ENCODE results near the gene TVP23C.

Gene TVP23C

GRCh38 chr17:15493693-15494035 lies 69.6 kb downstream of the TVP23C start:
- in situ Hi-C loops (cut with HindIII; ENCODE audit: low pct_unique_long_range_greater_than_20kb, low sequenced_read_pairs), result no loop called here
- DNase-seq (ENCODE audit: low read depth in 1 of 2, low spot score in 1 of 2), result no peak
- no peak for TF ChIP-seq JUND (IDR thresholded peaks at IDR 0.05; ENCODE audit: low read depth)

DNA sequence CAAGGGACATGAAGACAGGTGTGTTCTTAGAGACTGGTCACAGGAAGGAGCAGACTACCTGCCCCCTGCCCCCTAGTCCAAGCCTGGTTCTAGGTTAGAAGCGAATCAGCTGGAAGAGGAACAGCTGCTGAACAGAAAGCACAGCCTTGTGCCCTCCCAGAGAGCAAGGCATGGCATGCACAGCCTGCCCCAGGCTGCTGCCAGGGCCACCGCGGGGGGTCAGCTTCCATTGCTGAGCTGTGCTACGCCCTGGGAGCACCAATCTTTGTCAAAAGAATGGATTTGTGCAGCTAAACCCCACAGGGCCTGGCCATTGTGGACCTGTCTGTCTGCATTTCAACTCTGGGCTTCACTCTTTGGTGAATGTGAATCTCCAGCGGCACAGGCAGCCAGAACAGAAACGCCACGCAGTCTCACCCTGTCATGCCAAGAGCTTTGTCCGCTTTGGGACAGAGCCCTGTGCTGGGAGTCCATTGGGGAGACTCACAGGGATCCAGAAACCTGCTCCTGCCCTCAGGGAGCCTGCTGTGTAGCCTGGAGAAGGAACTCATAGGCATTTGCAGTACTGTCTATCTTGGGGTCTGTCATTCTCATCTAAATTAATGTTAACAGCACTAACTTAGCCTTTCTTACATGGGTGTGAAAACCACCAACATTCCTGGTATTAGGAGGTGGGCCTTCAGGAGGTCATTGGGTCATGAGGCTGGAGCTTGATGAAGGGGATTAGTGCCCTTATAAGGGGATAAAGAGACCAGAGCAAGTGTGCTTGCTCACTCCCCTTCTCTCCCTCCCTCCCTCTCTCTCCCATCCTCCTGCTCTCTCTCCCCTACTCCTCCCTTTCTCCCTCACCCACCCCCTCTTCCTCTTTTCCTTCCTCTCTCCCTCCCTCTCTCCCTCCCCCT lies 70.2 kb downstream of the TVP23C start:
- in situ Hi-C loops (cut with HindIII; ENCODE audit: low pct_unique_long_range_greater_than_20kb, low sequenced_read_pairs), result no loop called here
- no peak for TF ChIP-seq JUND (IDR thresholded peaks at IDR 0.05; ENCODE audit: low read depth)
- no peak for DNase-seq (ENCODE audit: low read depth in 1 of 2, low spot score in 1 of 2)

GRCh38 chr17:15492186-15492585 lies 71.1 kb downstream of the TVP23C start:
- no peak for TF ChIP-seq JUND (IDR thresholded peaks at IDR 0.05; ENCODE audit: low read depth)
- in situ Hi-C loops (cut with HindIII; ENCODE audit: low pct_unique_long_range_greater_than_20kb, low sequenced_read_pairs), result no loop called here
- no peak for DNase-seq (ENCODE audit: low read depth in 1 of 2, low spot score in 1 of 2)

DNA sequence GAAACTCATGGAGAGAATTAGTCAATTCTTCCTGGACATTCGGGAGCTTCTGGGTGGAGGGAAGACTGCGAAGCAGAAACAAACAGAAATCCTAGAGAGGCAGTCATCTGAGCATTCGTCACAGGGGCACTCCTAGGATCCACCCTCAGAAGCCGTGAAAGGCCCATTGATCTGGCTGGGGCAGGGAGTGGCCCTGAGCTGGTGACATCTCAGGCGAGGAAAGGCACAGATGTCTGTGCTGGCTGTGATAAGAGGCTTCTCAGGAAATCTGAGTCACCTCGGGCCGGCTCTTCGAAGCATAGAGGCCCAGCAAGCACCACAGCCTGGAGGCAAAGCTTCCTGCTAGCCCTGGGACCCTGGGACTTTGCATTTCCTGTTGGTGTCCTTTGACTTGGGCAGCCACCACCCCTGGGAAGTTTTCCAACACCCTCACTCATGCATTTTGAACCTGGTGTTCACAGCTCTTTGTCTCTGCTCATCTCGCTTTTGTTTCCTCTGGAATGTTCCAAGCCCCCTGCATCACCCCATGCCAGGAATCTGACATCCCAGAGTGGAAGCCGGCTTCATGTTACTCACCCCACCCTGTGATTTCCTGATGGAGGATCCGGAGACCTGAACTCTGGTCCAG lies 72.5 kb downstream of the TVP23C start:
- no peak for DNase-seq (ENCODE audit: low read depth in 1 of 2, low spot score in 1 of 2)
- TF ChIP-seq JUND (IDR thresholded peaks at IDR 0.05; ENCODE audit: low read depth), result no peak
- in situ Hi-C loops (cut with HindIII; ENCODE audit: low pct_unique_long_range_greater_than_20kb, low sequenced_read_pairs), result no loop called here

DNA sequence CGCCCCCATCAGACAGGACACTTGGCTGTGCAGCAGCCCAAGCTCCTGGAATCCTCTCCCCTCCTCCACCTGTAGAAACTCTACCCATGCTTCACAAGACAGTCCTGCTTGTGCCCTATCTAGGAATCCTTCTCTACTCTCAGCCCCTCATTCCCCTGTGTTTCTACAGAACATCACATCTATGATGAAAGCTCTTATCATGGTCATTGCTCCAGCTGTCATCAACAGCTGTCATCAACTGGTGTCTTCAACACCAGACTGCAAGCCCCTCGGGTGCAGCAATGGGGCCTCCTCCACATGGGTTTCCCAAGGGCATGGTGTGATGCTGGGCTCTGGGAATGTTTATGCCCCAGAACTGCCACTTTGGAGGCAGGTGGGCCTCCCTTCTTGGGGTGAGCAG lies 74.7 kb downstream of the TVP23C start:
- DNase-seq (ENCODE audit: low read depth in 1 of 2, low spot score in 1 of 2), result no peak
- TF ChIP-seq JUND (IDR thresholded peaks at IDR 0.05; ENCODE audit: low read depth), result no peak
- in situ Hi-C loops (cut with HindIII; ENCODE audit: low pct_unique_long_range_greater_than_20kb, low sequenced_read_pairs), result no loop called here

DNA sequence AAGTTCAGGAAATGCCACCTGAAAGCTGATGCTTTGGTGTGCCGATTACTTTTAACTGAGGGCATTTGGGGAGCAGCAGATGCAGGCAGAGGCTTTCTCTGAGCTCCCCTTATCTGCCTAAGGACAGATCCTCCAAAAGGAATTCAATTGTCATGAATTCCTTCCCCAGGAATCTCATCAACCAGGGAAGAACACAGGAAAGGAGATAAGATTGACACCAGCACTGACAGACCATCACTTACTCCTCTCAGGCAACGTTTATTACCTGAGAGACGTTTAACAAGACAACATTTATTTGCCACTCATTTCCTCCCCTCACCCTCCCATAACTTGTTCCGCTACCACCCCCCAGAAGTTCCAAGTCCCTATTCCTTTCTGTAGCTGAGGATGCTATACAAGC lies 78.2 kb downstream of the TVP23C start:
- no peak for TF ChIP-seq JUND (IDR thresholded peaks at IDR 0.05; ENCODE audit: low read depth)
- in situ Hi-C loops (cut with HindIII; ENCODE audit: low pct_unique_long_range_greater_than_20kb, low sequenced_read_pairs), result no loop called here
- no peak for DNase-seq (ENCODE audit: low read depth in 1 of 2, low spot score in 1 of 2)

- in situ Hi-C loops (cut with HindIII; ENCODE audit: low pct_unique_long_range_greater_than_20kb, low sequenced_read_pairs), result no loop called here
- TF ChIP-seq JUND (IDR thresholded peaks at IDR 0.05; ENCODE audit: low read depth), result no peak
- no peak for DNase-seq (ENCODE audit: low read depth in 1 of 2, low spot score in 1 of 2)
These were observed 79.9 kb downstream of the TVP23C start for GRCh38 chr17:15483431-15483830.

GRCh38 chr17:15482476-15482875 lies 80.8 kb downstream of the TVP23C start:
- in situ Hi-C loops (cut with HindIII; ENCODE audit: low pct_unique_long_range_greater_than_20kb, low sequenced_read_pairs), result no loop called here
- no peak for TF ChIP-seq JUND (IDR thresholded peaks at IDR 0.05; ENCODE audit: low read depth)
- DNase-seq (ENCODE audit: low read depth in 1 of 2, low spot score in 1 of 2), result no peak

- no peak for TF ChIP-seq JUND (IDR thresholded peaks at IDR 0.05; ENCODE audit: low read depth)
- in situ Hi-C loops (cut with HindIII; ENCODE audit: low pct_unique_long_range_greater_than_20kb, low sequenced_read_pairs), result no loop called here
- DNase-seq (ENCODE audit: low read depth in 1 of 2, low spot score in 1 of 2), result no peak
These were observed 81.8 kb downstream of the TVP23C start for GRCh38 chr17:15481481-15481880.

DNA sequence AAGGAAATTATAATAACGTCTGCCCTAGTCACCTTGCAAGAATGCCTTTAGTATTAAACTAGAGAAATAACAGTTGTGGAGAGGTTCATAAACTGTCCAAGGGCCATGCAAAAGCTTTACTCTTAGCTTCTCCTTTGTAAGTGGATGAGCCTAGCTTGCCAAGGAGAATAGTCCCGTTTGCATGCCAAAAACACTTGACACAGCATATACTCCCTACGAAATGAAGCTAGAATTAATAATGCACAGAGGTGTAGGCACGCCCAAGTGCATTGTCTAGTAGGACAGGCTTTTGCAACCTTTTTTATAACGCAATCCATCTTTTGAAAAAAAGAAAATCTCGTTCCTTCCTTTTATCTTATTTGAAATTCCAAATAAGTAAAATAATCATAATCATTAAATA lies 83.1 kb downstream of the TVP23C start:
- in situ Hi-C loops (cut with HindIII; ENCODE audit: low pct_unique_long_range_greater_than_20kb, low sequenced_read_pairs), result no loop called here
- TF ChIP-seq JUND (IDR thresholded peaks at IDR 0.05; ENCODE audit: low read depth), result no peak
- DNase-seq (ENCODE audit: low read depth in 1 of 2, low spot score in 1 of 2), result no peak

- no peak for TF ChIP-seq JUND (IDR thresholded peaks at IDR 0.05; ENCODE audit: low read depth)
- in situ Hi-C loops (cut with HindIII; ENCODE audit: low pct_unique_long_range_greater_than_20kb, low sequenced_read_pairs), result no loop called here
- no peak for DNase-seq (ENCODE audit: low read depth in 1 of 2, low spot score in 1 of 2)
These were observed 83.6 kb downstream of the TVP23C start for GRCh38 chr17:15479703-15480102.

DNA sequence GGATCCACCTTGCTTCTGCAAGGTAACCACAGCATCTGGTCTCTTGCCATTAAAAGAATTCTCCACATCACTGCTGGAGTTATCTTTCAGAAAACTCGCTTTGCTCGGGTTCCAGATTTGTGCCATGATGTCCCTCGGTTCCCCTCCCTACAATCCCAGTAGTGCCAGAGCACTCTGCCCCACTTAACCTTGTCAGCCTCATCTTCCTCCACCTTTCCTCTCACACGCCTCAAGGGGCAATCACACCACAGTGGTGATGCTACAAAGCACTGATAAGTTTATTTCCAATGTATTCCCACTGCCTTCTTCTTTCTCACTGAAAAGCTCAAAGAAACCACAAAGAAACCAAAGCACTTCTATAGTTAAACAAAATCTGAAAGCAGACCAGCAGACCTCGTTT lies 84.4 kb downstream of the TVP23C start:
- DNase-seq (ENCODE audit: low read depth in 1 of 2, low spot score in 1 of 2), result no peak
- no peak for TF ChIP-seq JUND (IDR thresholded peaks at IDR 0.05; ENCODE audit: low read depth)
- in situ Hi-C loops (cut with HindIII; ENCODE audit: low pct_unique_long_range_greater_than_20kb, low sequenced_read_pairs), result no loop called here

DNA sequence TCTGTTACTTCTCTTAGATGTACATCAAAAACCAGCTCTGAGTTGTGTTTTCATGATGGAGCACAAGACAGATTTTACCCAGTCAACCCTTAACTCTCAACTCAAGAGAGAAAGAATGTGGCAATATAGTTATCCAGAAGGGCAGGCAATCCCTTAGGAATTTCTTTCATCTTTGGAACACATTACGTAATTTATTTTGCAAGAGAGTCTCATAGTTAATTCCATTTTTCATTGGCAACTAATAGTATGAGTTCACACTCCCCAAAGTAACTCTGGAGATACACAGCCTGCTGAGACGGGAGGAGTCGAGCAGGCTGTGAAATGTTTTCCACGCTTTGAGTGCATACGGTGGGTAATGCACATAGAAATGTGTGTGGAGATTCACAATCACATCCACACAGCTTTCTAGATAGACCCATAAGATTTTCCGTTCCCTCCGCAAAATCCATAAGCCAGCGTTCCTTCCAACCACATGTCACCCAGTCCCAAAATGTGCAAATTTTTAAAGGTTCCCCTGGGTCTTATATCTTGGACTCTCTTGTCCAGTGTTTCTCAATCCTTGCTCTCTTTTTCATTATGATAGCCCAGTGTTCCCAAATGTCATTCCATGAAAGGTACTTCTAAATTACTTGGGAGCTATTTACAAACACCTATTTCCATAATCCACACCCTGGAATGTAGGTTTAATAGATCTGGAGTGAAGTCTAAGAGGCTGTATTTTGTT lies 87.5 kb downstream of the TVP23C start:
- DNase-seq (ENCODE audit: low read depth in 1 of 2, low spot score in 1 of 2), result no peak
- in situ Hi-C loops (cut with HindIII; ENCODE audit: low pct_unique_long_range_greater_than_20kb, low sequenced_read_pairs), result no loop called here
- TF ChIP-seq JUND (IDR thresholded peaks at IDR 0.05; ENCODE audit: low read depth), result no peak

All from T47D (cell line).